ENCODE data around the gene LMOD3. TPM values are rescaled to one million over a fixed set of nuclear protein-coding genes. Genes with fewer than 3 reads are reported as not detected.

Gene LMOD3
- total and polyA plus RNA-seq, 9 of the 15 experiments (the other 6 are each of a cell fraction or from before 2014, with no cell fraction given), result 0.03 TPM; not detected in 8

DNA sequence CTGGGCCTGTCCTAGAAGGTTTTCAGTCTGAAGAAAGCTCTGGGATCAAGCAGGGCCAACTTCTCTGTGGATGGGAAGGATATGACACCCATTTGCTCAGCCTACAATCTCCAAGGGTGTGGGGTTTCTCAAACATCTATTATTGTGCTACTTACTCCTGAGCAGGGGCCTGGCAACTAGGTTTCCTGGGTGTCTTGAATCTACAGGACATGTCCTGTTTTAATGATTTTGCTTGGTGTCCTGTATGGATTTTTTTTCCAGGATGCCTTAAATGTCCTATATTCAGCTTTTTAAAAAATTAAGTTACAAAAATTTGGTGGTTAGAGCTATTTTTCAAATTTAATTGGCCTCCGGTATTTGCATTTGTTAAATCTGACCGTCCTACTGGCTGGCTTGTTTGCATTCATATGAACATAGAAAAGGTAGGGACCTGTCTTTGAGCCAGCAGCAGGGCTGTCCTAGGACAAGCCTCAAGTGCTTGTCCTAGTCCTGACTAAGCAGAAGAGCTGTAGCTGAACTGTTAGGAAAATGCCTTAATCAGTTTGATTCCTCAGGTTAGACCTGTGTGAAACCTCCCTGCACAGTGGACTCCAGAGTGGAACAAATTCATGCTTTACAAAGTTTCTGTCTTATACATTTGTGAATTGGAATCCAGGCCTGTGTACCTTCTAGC is 40.0 kb upstream of the LMOD3 start:
- CTCF ChIA-PET (ENCODE audit: low intra/inter-chr PET ratio), result interaction anchor here (0.6 to 1.7 kb wide), 3 partner anchors 144 to 785 kb away, joined by 3 to 16 read pairs (median 3); no protein-coding TSS in a partner anchor
- Histone ChIP-seq H3K4me1 (replicated peaks in 1 of 2; ENCODE audit: control insufficient read depth in 2 of 2, insufficient read depth in 2 of 2, low read length in 2 of 2) (no peaks in the 10 kb centered on the region), H3K4me3 (no peak overlapping the region), H3K4me2 (ENCODE audit: insufficient read depth, low read length) (no peak overlapping the region), H3K27me3 (ENCODE audit: control insufficient read depth in 2 of 2, insufficient read depth in 2 of 2, low read length in 2 of 2) (no peaks in the 10 kb centered on the region; a peak in 1 of 5 replicates), H3K9ac (ENCODE audit: insufficient read depth in 1 of 2, low read depth in 2 of 2, low read length in 2 of 2) (no peak overlapping the region), H3K9me1 (ENCODE audit: control insufficient read depth, insufficient read depth, low read length) (no peaks in the 10 kb centered on the region), H3K27ac (ENCODE audit: extremely low read depth, low read depth, low read length) (no peak overlapping the region), H3K79me2 (ENCODE audit: control insufficient read depth, insufficient read depth, low read length) (no peaks in the 10 kb centered on the region), H2AFZ (ENCODE audit: low read depth, low read length) (no peak overlapping the region), H3K9me3 (replicated peaks; ENCODE audit: control insufficient read depth, insufficient read depth, low read depth, low read length) (no peaks in the 10 kb centered on the region), H3K36me3 (ENCODE audit: control insufficient read depth, insufficient read depth, low read length) (no peaks in the 10 kb centered on the region), H4K20me1 (replicated peaks; ENCODE audit: control insufficient read depth, insufficient read depth, low read length) (no peaks in the 10 kb centered on the region)
- POLR2A ChIA-PET, result interaction anchor here (0.8 kb wide), 1 partner anchor 8 kb away, joined by 3 read pairs; no protein-coding TSS in a partner anchor
- in situ Hi-C loops (cut with MboI) (loop anchor here (10.0 to 25.0 kb wide), 3 partner anchors 262 to 775 kb away; no protein-coding TSS in a partner anchor), intact Hi-C loops (cut with micrococcal nuclease) (loop anchor here (5.0 kb wide), 1 partner anchor 265 kb away; no protein-coding TSS in a partner anchor)
- FAIRE-seq (no peak), ATAC-seq (no peak), DNase-seq (ENCODE audit: extremely low read depth in 1 of 4, low spot score in 3 of 4) (no peak)
- BruUV-seq (replicated peaks), result no TSS peak
- no peak for TF ChIP-seq RFX7 (CRISPR knock-in tag; IDR thresholded peaks at IDR 0.05)
- no peak for TF ChIP-seq ZNF121 (CRISPR knock-in tag; conservative IDR thresholded peaks at IDR 0.05)
- TF ChIP-seq, protein P1, sequence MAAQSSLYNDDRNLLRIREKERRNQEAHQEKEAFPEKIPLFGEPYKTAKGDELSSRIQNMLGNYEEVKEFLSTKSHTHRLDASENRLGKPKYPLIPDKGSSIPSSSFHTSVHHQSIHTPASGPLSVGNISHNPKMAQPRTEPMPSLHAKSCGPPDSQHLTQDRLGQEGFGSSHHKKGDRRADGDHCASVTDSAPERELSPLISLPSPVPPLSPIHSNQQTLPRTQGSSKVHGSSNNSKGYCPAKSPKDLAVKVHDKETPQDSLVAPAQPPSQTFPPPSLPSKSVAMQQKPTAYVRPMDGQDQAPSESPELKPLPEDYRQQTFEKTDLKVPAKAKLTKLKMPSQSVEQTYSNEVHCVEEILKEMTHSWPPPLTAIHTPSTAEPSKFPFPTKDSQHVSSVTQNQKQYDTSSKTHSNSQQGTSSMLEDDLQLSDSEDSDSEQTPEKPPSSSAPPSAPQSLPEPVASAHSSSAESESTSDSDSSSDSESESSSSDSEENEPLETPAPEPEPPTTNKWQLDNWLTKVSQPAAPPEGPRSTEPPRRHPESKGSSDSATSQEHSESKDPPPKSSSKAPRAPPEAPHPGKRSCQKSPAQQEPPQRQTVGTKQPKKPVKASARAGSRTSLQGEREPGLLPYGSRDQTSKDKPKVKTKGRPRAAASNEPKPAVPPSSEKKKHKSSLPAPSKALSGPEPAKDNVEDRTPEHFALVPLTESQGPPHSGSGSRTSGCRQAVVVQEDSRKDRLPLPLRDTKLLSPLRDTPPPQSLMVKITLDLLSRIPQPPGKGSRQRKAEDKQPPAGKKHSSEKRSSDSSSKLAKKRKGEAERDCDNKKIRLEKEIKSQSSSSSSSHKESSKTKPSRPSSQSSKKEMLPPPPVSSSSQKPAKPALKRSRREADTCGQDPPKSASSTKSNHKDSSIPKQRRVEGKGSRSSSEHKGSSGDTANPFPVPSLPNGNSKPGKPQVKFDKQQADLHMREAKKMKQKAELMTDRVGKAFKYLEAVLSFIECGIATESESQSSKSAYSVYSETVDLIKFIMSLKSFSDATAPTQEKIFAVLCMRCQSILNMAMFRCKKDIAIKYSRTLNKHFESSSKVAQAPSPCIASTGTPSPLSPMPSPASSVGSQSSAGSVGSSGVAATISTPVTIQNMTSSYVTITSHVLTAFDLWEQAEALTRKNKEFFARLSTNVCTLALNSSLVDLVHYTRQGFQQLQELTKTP (IDR thresholded peaks at IDR 0.05; ENCODE audit: low read depth in 1 of 2, partially characterized antibody in 2 of 2), result no peak
- TF ChIP-seq TFAM (CRISPR knock-in tag; conservative IDR thresholded peaks at IDR 0.05), result no peak
- TF ChIP-seq, protein P2, sequence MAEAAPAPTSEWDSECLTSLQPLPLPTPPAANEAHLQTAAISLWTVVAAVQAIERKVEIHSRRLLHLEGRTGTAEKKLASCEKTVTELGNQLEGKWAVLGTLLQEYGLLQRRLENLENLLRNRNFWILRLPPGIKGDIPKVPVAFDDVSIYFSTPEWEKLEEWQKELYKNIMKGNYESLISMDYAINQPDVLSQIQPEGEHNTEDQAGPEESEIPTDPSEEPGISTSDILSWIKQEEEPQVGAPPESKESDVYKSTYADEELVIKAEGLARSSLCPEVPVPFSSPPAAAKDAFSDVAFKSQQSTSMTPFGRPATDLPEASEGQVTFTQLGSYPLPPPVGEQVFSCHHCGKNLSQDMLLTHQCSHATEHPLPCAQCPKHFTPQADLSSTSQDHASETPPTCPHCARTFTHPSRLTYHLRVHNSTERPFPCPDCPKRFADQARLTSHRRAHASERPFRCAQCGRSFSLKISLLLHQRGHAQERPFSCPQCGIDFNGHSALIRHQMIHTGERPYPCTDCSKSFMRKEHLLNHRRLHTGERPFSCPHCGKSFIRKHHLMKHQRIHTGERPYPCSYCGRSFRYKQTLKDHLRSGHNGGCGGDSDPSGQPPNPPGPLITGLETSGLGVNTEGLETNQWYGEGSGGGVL (CRISPR knock-in tag; IDR thresholded peaks at IDR 0.05), result no peak
- TF ChIP-seq ZNF146 (CRISPR knock-in tag; IDR thresholded peaks at IDR 0.05; ENCODE audit: unreplicated experiment), result no peak
- no peak for TF ChIP-seq ZNF77 (CRISPR knock-in tag; IDR thresholded peaks at IDR 0.05)
- TF ChIP-seq, protein P3, sequence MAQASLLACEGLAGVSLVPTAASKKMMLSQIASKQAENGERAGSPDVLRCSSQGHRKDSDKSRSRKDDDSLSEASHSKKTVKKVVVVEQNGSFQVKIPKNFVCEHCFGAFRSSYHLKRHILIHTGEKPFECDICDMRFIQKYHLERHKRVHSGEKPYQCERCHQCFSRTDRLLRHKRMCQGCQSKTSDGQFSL (CRISPR knock-in tag; IDR thresholded peaks at IDR 0.05), result no peak
- TF ChIP-seq, protein P3 (tag; IDR thresholded peaks at IDR 0.05), result no peak
- no peak for TF ChIP-seq MXI1 (IDR thresholded peaks at IDR 0.05; ENCODE audit: low read depth, low read length)
- TF ChIP-seq ZNF707 (CRISPR knock-in tag; conservative IDR thresholded peaks at IDR 0.05), result no peak
- no peak for TF ChIP-seq TRIM24 (IDR thresholded peaks at IDR 0.05)
- WGBS (ENCODE audit: insufficient coverage, low coverage, missing lambda C conversion rate), result 0% methylated on average over 2 of the region's 2 CpGs

Data from K562 (cell line).